Activated CD8-positive, alpha-beta T cell treated with anti-CD3 and anti-CD28 coated beads for 36 hours (primary cell): ENCODE results near the gene THADA. TPM values are rescaled to one million over a fixed set of nuclear protein-coding genes. Genes with fewer than 3 reads are reported as not detected.

ENCODE experiments used
- ATAC-seq: fragments of 200-7000 bp; cut with Tn5 transposase; one replicate; pipeline ENCODE4 v1.10.0; 2021; ENCODE audit warnings: mild to moderate bottlenecking, moderate library complexity
- CTCF ChIA-PET: fragments of 350-600 bp; sonication (Branson Sonifier 250); formaldehyde crosslinking; loops from one replicate; lab custom pipeline; 2021; ENCODE audit warnings: antibody characterized with exemption; lab: Charles Lee
- POLR2A ChIA-PET: fragments of 350-600 bp; sonication (Branson Sonifier 250); formaldehyde crosslinking; loops from one replicate; lab custom pipeline; 2021; ENCODE audit warnings: antibody characterized with exemption; lab: Charles Lee
- DNase-seq: peaks from one replicate; pipeline ENCODE4 v3.0.0-alpha.2; 2020
- H3K27ac Mint-ChIP-seq: one replicate; pipeline ENCODE4 v1.8.0; 2021; ENCODE audit warnings: mild to moderate bottlenecking, mixed read lengths
- H3K27me3 Mint-ChIP-seq: one replicate; pipeline ENCODE4 v1.8.0; 2021; ENCODE audit warnings: mixed read lengths
- H3K36me3 Mint-ChIP-seq: one replicate; pipeline ENCODE4 v1.8.0; 2021; ENCODE audit warnings: low read depth, mixed read lengths
- H3K4me1 Mint-ChIP-seq: one replicate; pipeline ENCODE4 v1.8.0; 2021; ENCODE audit warnings: low read depth, mixed read lengths
- H3K4me3 Mint-ChIP-seq: one replicate; pipeline ENCODE4 v1.8.0; 2021; ENCODE audit warnings: mild to moderate bottlenecking, moderate library complexity, mixed read lengths
- H3K9me3 Mint-ChIP-seq: one replicate; pipeline ENCODE4 v1.8.0; 2021; ENCODE audit warnings: mixed read lengths
- CTCF ChIP-seq: fragments of 200-600 bp; IDR thresholded peaks from one replicate; pipeline ENCODE4 v1.8.0; 2022; ENCODE audit warnings: antibody characterized with exemption, mild to moderate bottlenecking
- intact Hi-C: fragments of 100-400 bp; cut with micrococcal nuclease; formaldehyde crosslinking; loops from one replicate; pipeline ENCODE4 v1.10.0; 2022
- total RNA-seq, 2 experiments: library from RNA; stranded (reverse); gene quantifications; one replicate each; pipeline ENCODE4 v1.2.3, GENCODE V29; 2021

THADA gene
- total RNA-seq, 2 experiments from 2014 or later: 31.3 to 31.6 TPM

- ChIA-PET POLR2A (interaction anchor here (0.7 to 2.0 kb wide), 7 partner anchors 8 to 63 kb away, joined by 3 to 8 read pairs (median 3); no protein-coding TSS in a partner anchor), CTCF (interaction anchor here (1.5 to 2.9 kb wide), 3 partner anchors 10 to 77 kb away, joined by 5 to 9 read pairs (median 7); no protein-coding TSS in a partner anchor)
- no peak for ATAC-seq
- no peak for DNase-seq
- no peaks in the 10 kb centered on the region for H3K27me3 Mint-ChIP-seq
- H3K9me3 Mint-ChIP-seq: no peaks in the 10 kb centered on the region
- no peak for TF ChIP-seq CTCF
- intact Hi-C loops: no loop called here
- H3K4me3 Mint-ChIP-seq: no peak overlapping the region
- H3K4me1 Mint-ChIP-seq: peaks cover 16% of the 10 kb centered on the region
- H3K27ac Mint-ChIP-seq: no peak overlapping the region
- no peaks in the 10 kb centered on the region for H3K36me3 Mint-ChIP-seq
These were observed 392.5 kb downstream of the THADA start for GRCh38 chr2:43203373-43203772.

GRCh38 chr2:43202289-43202688 lies 393.5 kb downstream of the THADA start:
- intact Hi-C loops: no loop called here
- Mint-ChIP-seq H3K4me3 (no peak overlapping the region), H3K36me3 (no peaks in the 10 kb centered on the region), H3K27ac (no peak overlapping the region), H3K9me3 (no peaks in the 10 kb centered on the region), H3K27me3 (no peaks in the 10 kb centered on the region), H3K4me1 (peaks cover 16% of the 10 kb centered on the region)
- ChIA-PET CTCF (interaction anchor here (1.1 to 2.9 kb wide), 7 partner anchors 10 to 76 kb away, joined by 3 to 9 read pairs (median 5); no protein-coding TSS in a partner anchor), POLR2A (interaction anchor here (0.9 to 1.8 kb wide), 5 partner anchors 15 to 33 kb away, joined by 3 to 8 read pairs (median 3); no protein-coding TSS in a partner anchor)
- DNase-seq: no peak
- no peak for TF ChIP-seq CTCF
- ATAC-seq: no peak

GRCh38 chr2:43201497-43201896 lies 394.3 kb downstream of the THADA start:
- ChIA-PET POLR2A (interaction anchor here (0.8 to 1.3 kb wide), 3 partner anchors 21 to 33 kb away, joined by 3 to 4 read pairs (median 4); no protein-coding TSS in a partner anchor), CTCF (interaction anchor here (0.6 to 2.9 kb wide), 6 partner anchors 9 to 27 kb away, joined by 3 to 9 read pairs (median 4); no protein-coding TSS in a partner anchor)
- no peak for DNase-seq
- no peak for TF ChIP-seq CTCF
- no peak for ATAC-seq
- H3K4me1 Mint-ChIP-seq: peaks cover 24% of the 10 kb centered on the region
- H3K4me3 Mint-ChIP-seq: no peak overlapping the region
- no peak overlapping the region for H3K27ac Mint-ChIP-seq
- intact Hi-C loops: no loop called here
- H3K36me3 Mint-ChIP-seq: no peaks in the 10 kb centered on the region
- H3K27me3 Mint-ChIP-seq: no peaks in the 10 kb centered on the region
- H3K9me3 Mint-ChIP-seq: no peaks in the 10 kb centered on the region

GRCh38 chr2:43201016-43201415 lies 394.8 kb downstream of the THADA start:
- no peak for ATAC-seq
- no peak for TF ChIP-seq CTCF
- H3K27ac Mint-ChIP-seq: peak overlapping the region; percentile 15
- no peak overlapping the region for H3K4me3 Mint-ChIP-seq
- peaks cover 26% of the 10 kb centered on the region for H3K4me1 Mint-ChIP-seq
- H3K36me3 Mint-ChIP-seq: no peaks in the 10 kb centered on the region
- intact Hi-C loops: no loop called here
- ChIA-PET POLR2A (interaction anchor here (0.8 to 1.3 kb wide), 2 partner anchors 21 to 27 kb away, joined by 4 read pairs; no protein-coding TSS in a partner anchor), CTCF (interaction anchor here (1.1 to 2.9 kb wide), 5 partner anchors 9 to 28 kb away, joined by 3 to 9 read pairs (median 4); no protein-coding TSS in a partner anchor)
- no peak for DNase-seq
- H3K27me3 Mint-ChIP-seq: no peaks in the 10 kb centered on the region
- no peaks in the 10 kb centered on the region for H3K9me3 Mint-ChIP-seq
